ENCODE measurements around the gene RAB6B.

The RAB6B gene

GRCh38 chr3:133894353-133895207, 1.1 kb downstream of the RAB6B start:
- no peak for DNase-seq

- DNase-seq, result no peak
Measured at GRCh38 chr3:133893683-133894352, 1.9 kb downstream of the RAB6B start.

- DNase-seq, result no peak
Measured at GRCh38 chr3:133892541-133893231, 3.0 kb downstream of the RAB6B start.

GRCh38 chr3:133891662-133892378, 3.9 kb downstream of the RAB6B start:
- no peak for DNase-seq

GRCh38 chr3:133890972-133891644, 4.6 kb downstream of the RAB6B start:
- no peak for DNase-seq

GRCh38 chr3:133890037-133890436, 5.6 kb downstream of the RAB6B start:
- no peak for DNase-seq

GRCh38 chr3:133888726-133889340, 6.8 kb downstream of the RAB6B start:
- DNase-seq, result no peak

GRCh38 chr3:133887803-133888703, 7.6 kb downstream of the RAB6B start:
- DNase-seq, result no peak

- no peak for DNase-seq
Measured at GRCh38 chr3:133887074-133887802, 8.4 kb downstream of the RAB6B start.

- DNase-seq, result no peak
Measured at GRCh38 chr3:133886031-133886722, 9.5 kb downstream of the RAB6B start.

- no peak for DNase-seq
Measured at GRCh38 chr3:133884887-133885711, 10.6 kb downstream of the RAB6B start.

- DNase-seq, result no peak
Measured at GRCh38 chr3:133884054-133884886, 11.4 kb downstream of the RAB6B start.

- no peak for DNase-seq
Measured at GRCh38 chr3:133883641-133884040, 12.0 kb downstream of the RAB6B start.

GRCh38 chr3:133882986-133883586, 12.6 kb downstream of the RAB6B start:
- no peak for DNase-seq

- DNase-seq, result peak in 1 of 2 donors; percentile 5
Measured at GRCh38 chr3:133881939-133882825, 13.5 kb downstream of the RAB6B start.

GRCh38 chr3:133881492-133881891, 14.2 kb downstream of the RAB6B start:
- no peak for DNase-seq

All from CD4-positive, alpha-beta T cell treated with Interleukin-1 beta for 1 hour (primary cell).